AG04450 (cell line): ENCODE results near the gene GSTA5. TPM values are rescaled to one million over a fixed set of nuclear protein-coding genes. Genes with fewer than 3 reads are reported as not detected.
"Not testable (repeated sequence)": the region's sequence is repeated elsewhere in the genome, so short reads cannot be mapped to it uniquely, and the experiment has no call there.

ENCODE experiments used
- CTCF ChIA-PET: fragments of 300-600, 350-600 bp; formaldehyde crosslinking; extraction: SDS; loops from one replicate; lab custom pipeline; 2022; ENCODE audit warnings: antibody characterized with exemption, inconsistent platforms; lab: Charles Lee
- POLR2A ChIA-PET: fragments of 350-600 bp; formaldehyde crosslinking; extraction: SDS; loops from one replicate; lab custom pipeline; 2021; ENCODE audit warnings: antibody characterized with exemption, inconsistent platforms; lab: Yijun Ruan, JAX
- DNase-seq: peaks from one replicate; pipeline ENCODE4 v3.0.0-alpha.2; 2011; ENCODE audit warnings: low read depth, low spot score
- H3K27ac ChIP-seq: one replicate; pipeline ENCODE4 v1.5.1; 2012; ENCODE audit warnings: low read depth, low read length, control low read depth
- H3K27me3 ChIP-seq: one replicate; pipeline ENCODE4 v1.6.0; 2012; ENCODE audit warnings: low read length; ENCODE audit not compliant: control insufficient read depth, insufficient read depth
- H3K4me3 ChIP-seq: 2 replicates; pipeline ENCODE4 v1.5.1; 2011; ENCODE audit warnings: mild to moderate bottlenecking, low read depth, low read length, control low read depth
- H3K9me3 ChIP-seq: 2 replicates; pipeline ENCODE4 v1.5.1; 2012; ENCODE audit warnings: low read length; ENCODE audit not compliant: control insufficient read depth, insufficient read depth
- polyA plus RNA-seq: library from polyadenylated mRNA; depleted of rRNA; stranded (reverse); fragments of >200 nt; gene quantifications from 2 replicates; pipeline ENCODE4 v1.2.3, GENCODE V29; 2011
- TF ChIP-seq, protein P1 (sequence below): IDR thresholded peaks from 2 replicates; pipeline ENCODE4 v1.5.1; 2011; ENCODE audit warnings: low read depth, low read length, control low read depth, inconsistent platforms

The GSTA5 gene
- polyA plus RNA-seq, 1 experiment = not detected

- peaks cover 4% of the 10 kb centered on the region for H3K27me3 ChIP-seq
- TF ChIP-seq, protein P1, sequence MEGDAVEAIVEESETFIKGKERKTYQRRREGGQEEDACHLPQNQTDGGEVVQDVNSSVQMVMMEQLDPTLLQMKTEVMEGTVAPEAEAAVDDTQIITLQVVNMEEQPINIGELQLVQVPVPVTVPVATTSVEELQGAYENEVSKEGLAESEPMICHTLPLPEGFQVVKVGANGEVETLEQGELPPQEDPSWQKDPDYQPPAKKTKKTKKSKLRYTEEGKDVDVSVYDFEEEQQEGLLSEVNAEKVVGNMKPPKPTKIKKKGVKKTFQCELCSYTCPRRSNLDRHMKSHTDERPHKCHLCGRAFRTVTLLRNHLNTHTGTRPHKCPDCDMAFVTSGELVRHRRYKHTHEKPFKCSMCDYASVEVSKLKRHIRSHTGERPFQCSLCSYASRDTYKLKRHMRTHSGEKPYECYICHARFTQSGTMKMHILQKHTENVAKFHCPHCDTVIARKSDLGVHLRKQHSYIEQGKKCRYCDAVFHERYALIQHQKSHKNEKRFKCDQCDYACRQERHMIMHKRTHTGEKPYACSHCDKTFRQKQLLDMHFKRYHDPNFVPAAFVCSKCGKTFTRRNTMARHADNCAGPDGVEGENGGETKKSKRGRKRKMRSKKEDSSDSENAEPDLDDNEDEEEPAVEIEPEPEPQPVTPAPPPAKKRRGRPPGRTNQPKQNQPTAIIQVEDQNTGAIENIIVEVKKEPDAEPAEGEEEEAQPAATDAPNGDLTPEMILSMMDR = no peak
- H3K27ac ChIP-seq = no peak overlapping the region
- DNase-seq = no peak
- ChIA-PET POLR2A (no interaction called here), CTCF (no interaction called here)
- no peaks in the 10 kb centered on the region for H3K9me3 ChIP-seq
- no peak overlapping the region for H3K4me3 ChIP-seq
These were observed 37.8 kb downstream of the GSTA5 start for GRCh38 chr6:52802806-52803205.

DNA sequence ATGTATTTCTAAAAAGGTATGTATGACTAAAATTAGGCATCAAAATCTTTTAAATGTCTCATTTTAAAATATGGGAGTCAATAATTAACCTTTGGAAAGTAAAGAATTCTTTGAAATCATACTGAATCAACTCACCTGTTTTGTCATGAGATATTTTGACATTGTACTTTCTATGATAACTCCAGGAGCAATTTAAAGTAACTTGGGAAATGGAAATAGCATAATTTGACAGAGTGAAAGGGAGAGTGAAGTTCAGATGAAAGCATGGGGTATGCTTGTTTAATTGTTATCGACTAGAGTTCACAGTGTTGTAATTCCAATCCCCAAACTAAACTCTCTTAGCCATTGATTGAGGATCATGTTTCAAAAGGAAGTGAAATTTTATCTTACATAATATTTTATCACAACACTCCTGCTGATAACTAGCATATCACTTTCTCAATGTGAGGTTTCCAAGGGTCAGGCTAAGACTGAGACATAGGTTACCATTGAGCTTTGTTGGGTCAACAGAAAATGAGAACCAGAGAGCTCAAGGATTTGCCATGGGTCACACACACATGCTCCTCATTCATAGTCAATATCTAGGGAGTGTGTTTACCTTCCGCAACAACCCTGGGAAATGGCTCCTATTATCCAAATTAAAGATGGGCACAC lies 39.3 kb downstream of the GSTA5 start:
- H3K27me3 ChIP-seq = peaks cover 4% of the 10 kb centered on the region
- ChIA-PET CTCF (no interaction called here), POLR2A (no interaction called here)
- H3K27ac ChIP-seq = no peak overlapping the region
- no peaks in the 10 kb centered on the region for H3K9me3 ChIP-seq
- no peak for DNase-seq
- no peak overlapping the region for H3K4me3 ChIP-seq
- TF ChIP-seq, protein P1 = no peak

DNA sequence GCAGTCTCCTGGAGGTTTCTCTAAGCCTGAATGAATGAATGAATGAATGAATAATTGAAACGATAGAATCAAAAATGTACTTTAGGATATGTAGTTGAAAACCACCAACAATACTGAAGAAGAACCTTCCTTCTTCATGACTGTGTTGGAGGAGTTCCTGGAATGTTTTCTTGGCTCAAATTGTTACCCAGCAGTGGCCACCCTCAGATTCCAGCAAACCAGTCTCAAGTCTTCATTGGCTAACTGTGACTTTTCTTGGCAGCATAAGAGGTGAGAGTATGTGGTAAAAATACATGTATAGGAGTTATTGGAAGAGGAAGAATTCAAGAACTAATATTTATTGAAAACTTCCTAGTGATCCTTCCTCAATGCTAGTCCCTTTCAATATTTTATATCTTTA lies 41.3 kb downstream of the GSTA5 start:
- CTCF ChIA-PET, POLR2A ChIA-PET: not testable (repeated sequence)

GRCh38 chr6:52794366-52794765 lies 46.2 kb downstream of the GSTA5 start:
- CTCF ChIA-PET, H3K27ac ChIP-seq, H3K27me3 ChIP-seq, H3K4me3 ChIP-seq, POLR2A ChIA-PET, H3K9me3 ChIP-seq, DNase-seq: not testable (repeated sequence)

More for the DNA sequence above, 41.3 kb downstream of the GSTA5 start:
- DNase-seq, H3K4me3 ChIP-seq, H3K27me3 ChIP-seq, H3K27ac ChIP-seq, H3K9me3 ChIP-seq: not testable (repeated sequence)

DNA sequence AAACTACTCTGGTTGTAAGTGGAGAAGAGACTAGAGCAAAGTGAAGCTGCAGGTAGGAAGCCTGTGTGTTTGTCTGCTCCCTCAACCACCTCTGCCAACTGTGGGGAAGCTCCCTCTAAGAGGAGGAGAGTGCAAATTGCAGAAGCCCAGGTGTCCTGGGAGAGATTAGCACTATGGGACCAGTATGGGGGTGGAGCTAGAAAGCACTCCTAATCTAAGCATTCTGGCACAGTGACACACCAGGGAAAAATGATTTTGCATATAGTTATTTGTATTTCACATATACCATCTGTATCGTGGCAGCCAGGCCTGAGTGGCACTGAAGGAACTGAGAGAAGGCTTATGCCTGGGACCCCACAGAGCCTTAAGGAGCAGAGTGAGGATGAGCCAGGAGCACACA lies 49.8 kb downstream of the GSTA5 start:
- CTCF ChIA-PET = no interaction called here
- POLR2A ChIA-PET = no interaction called here
- Histone ChIP-seq H3K27ac (no peak overlapping the region), H3K27me3 (no peaks in the 10 kb centered on the region), H3K9me3 (peaks cover 8% of the 10 kb centered on the region; the same call in 1 of the 2 replicates), H3K4me3 (no peak overlapping the region)
- no peak for DNase-seq
- TF ChIP-seq, protein P1 = no peak

DNA sequence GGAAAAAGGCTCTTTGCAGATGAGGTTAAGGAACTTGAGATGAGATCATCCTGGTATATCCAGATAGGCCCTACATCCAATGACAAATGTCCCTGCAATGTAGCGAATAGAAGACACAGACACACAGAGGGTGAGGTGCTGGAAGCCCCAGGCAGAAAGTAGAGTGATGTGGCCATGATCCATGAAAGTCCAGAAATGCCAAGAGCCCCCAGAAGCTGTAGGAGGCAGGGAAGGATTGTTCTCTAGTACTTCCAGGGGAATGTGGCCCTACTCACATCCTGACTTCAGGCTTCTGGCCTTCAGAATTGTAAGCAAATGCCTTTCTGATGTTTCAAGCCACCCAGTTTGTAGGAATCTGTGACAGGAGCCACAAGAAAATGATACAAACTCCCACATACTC lies 51.0 kb downstream of the GSTA5 start:
- DNase-seq, POLR2A ChIA-PET, H3K27me3 ChIP-seq, H3K9me3 ChIP-seq, H3K4me3 ChIP-seq: not testable (repeated sequence)
- CTCF ChIA-PET = interaction anchor here (0.7 kb wide), 1 partner anchor 127 kb away, joined by 3 read pairs; no protein-coding TSS in a partner anchor
- H3K27ac ChIP-seq = peak overlapping the region; percentile 47
